GM12878 (cell line): ENCODE results near the gene PHOSPHO1. TPM values are rescaled to one million over a fixed set of nuclear protein-coding genes. Genes with fewer than 3 reads are reported as not detected.

Experiments used
- ATAC-seq: fragments of 200-7000 bp; cut with Tn5 transposase; 3 replicates; pipeline ENCODE4 v1.9.1; 2020; ENCODE audit warnings: mild to moderate bottlenecking, moderate library complexity
- BruUV-seq: library from RNA; stranded (reverse); fragments of 400-500 nt; replicated peaks from 2 replicates; lab custom pipeline; 2021; lab: Mats Ljungman, UMichigan
- CTCF ChIA-PET: fragments of 300-600 bp; sonication (Branson Sonifier 250); formaldehyde crosslinking; extraction: SDS; loops from one replicate; lab custom pipeline; 2021; ENCODE audit warnings: inconsistent platforms; lab: Yijun Ruan, JAX
- POLR2A ChIA-PET: fragments of 350-600 bp; formaldehyde crosslinking; extraction: SDS; loops from one replicate; lab custom pipeline; 2021; ENCODE audit warnings: inconsistent platforms; lab: Charles Lee
- RAD21 ChIA-PET: fragments of 300-600 bp; sonication (Branson Sonifier 250); formaldehyde crosslinking; loops from one replicate; lab custom pipeline; 2023; ENCODE audit warnings: antibody characterized with exemption; ENCODE audit not compliant: unreplicated experiment; lab: Charles Lee
- SMC1A ChIA-PET: fragments of 300-600 bp; sonication (Branson Sonifier 250); formaldehyde crosslinking; loops from one replicate; lab custom pipeline; 2023; ENCODE audit not compliant: unreplicated experiment, uncharacterized antibody; lab: Charles Lee
- DNase-seq: peaks from one replicate; pipeline ENCODE4 v3.0.0-alpha.2; 2011; ENCODE audit warnings: low read depth, low spot score
- FAIRE-seq: peaks from 3 replicates; lab custom pipeline; 2011; peaks lifted over from hg19 to GRCh38; lab: Jason Lieb, UNC
- H2AFZ ChIP-seq: 2 replicates; pipeline ENCODE4 v1.6.0; 2011; ENCODE audit warnings: low read depth, low read length, control low read depth; ENCODE audit not compliant: control insufficient read depth
- H3K27ac ChIP-seq: 2 replicates; pipeline ENCODE4 v1.5.1; 2011; ENCODE audit warnings: control low read depth; ENCODE audit not compliant: control insufficient read depth, insufficient read depth
- H3K27me3 ChIP-seq, 2 experiments: replicated peaks in 1 of 2; 2 replicates each; pipeline versions ENCODE4 v1.6.0 to v1.6.1; 2011; ENCODE audit warnings: low read length in 1 of 2; ENCODE audit not compliant: control insufficient read depth in 2 of 2, insufficient read depth in 2 of 2
- H3K36me3 ChIP-seq, 2 experiments: 2 replicates each; pipeline ENCODE4 v1.5.1; 2011; ENCODE audit warnings: low read length in 1 of 2; ENCODE audit not compliant: control insufficient read depth in 2 of 2, insufficient read depth in 2 of 2
- H3K4me1 ChIP-seq: 2 replicates; pipeline ENCODE4 v1.6.1; 2011; ENCODE audit warnings: mild to moderate bottlenecking, low read length, moderate library complexity, mixed read lengths; ENCODE audit not compliant: control insufficient read depth, insufficient read depth
- H3K4me2 ChIP-seq: 2 replicates; pipeline ENCODE4 v1.6.0; 2011; ENCODE audit warnings: control low read depth; ENCODE audit not compliant: control insufficient read depth, insufficient read depth
- H3K4me3 ChIP-seq: fragments of 200-600 bp; sonication (generic); 2 replicates; pipeline ENCODE4 v1.5.1; 2016
- H3K79me2 ChIP-seq: 2 replicates; pipeline ENCODE4 v1.6.0; 2011; ENCODE audit warnings: low read length; ENCODE audit not compliant: control insufficient read depth, insufficient read depth
- H3K9ac ChIP-seq: 2 replicates; pipeline ENCODE4 v1.8.0; 2011; ENCODE audit warnings: low read length, control low read depth, mixed read lengths; ENCODE audit not compliant: control insufficient read depth, insufficient read depth
- H3K9me3 ChIP-seq: replicated peaks from 3 replicates; pipeline ENCODE4 v1.5.1; 2011; ENCODE audit warnings: mild to moderate bottlenecking, low read length; ENCODE audit not compliant: control insufficient read depth, insufficient read depth
- H4K20me1 ChIP-seq: 2 replicates; pipeline ENCODE4 v1.6.0; 2011; ENCODE audit not compliant: control insufficient read depth, insufficient read depth
- CBFB ChIP-seq: IDR thresholded peaks from 2 replicates; pipeline ENCODE4 v1.6.1; 2016; ENCODE audit warnings: antibody characterized with exemption, low read depth
- CREM ChIP-seq: IDR thresholded peaks from 2 replicates; pipeline ENCODE4 v1.6.1; 2014; ENCODE audit warnings: antibody characterized with exemption, low read depth
- FOXK2 ChIP-seq: fragments of 450-650 bp; IDR thresholded peaks from 2 replicates; pipeline ENCODE4 v1.6.1; 2017; ENCODE audit warnings: mild to moderate bottlenecking, moderate library complexity
- HCFC1 ChIP-seq: fragments of 150-350 bp; IDR thresholded peaks from 2 replicates; pipeline ENCODE4 v1.6.1; 2014; ENCODE audit warnings: low read length
- IKZF1 ChIP-seq: fragments of 450-650 bp; conservative IDR thresholded peaks from 2 replicates; pipeline ENCODE4 v1.6.1; 2017; ENCODE audit warnings: antibody characterized with exemption, mild to moderate bottlenecking
- IKZF2 ChIP-seq, 2 experiments: fragments of 450-650 bp; IDR thresholded peaks; 2 replicates each; pipeline ENCODE4 v1.6.1; 2017; ENCODE audit warnings: mild to moderate bottlenecking in 2 of 2, moderate library complexity in 2 of 2
- MTA2 ChIP-seq: fragments of 450-650 bp; IDR thresholded peaks from 2 replicates; pipeline ENCODE4 v1.6.1; 2016; ENCODE audit warnings: low read depth, mild to moderate bottlenecking, moderate library complexity
- NBN ChIP-seq: fragments of 450-650 bp; IDR thresholded peaks from 2 replicates; pipeline ENCODE4 v1.6.1; 2016
- POLR2AphosphoS2 ChIP-seq: IDR thresholded peaks from 2 replicates; pipeline ENCODE4 v1.6.1; 2011; ENCODE audit warnings: low read depth, mild to moderate bottlenecking, low read length, improper control_type of control experiment, moderate library complexity
- RAD51 ChIP-seq: fragments of 450-650 bp; IDR thresholded peaks from 2 replicates; pipeline ENCODE4 v1.6.1; 2016; ENCODE audit warnings: moderate library complexity, mild to moderate bottlenecking, inconsistent platforms
- SP1 ChIP-seq: IDR thresholded peaks from one replicate; pipeline ENCODE4 v1.6.1; 2011; ENCODE audit warnings: low read depth, low read length
- SPI1 ChIP-seq: IDR thresholded peaks from 2 replicates; pipeline ENCODE4 v1.6.1; 2011; ENCODE audit warnings: low read depth, mild to moderate bottlenecking, low read length, moderate library complexity, borderline replicate concordance; ENCODE audit not compliant: insufficient read depth
- STAT1 ChIP-seq: fragments of 450-650 bp; conservative IDR thresholded peaks from 2 replicates; pipeline ENCODE4 v1.6.1; 2014; ENCODE audit warnings: antibody characterized with exemption, mild to moderate bottlenecking
- YBX1 ChIP-seq: fragments of 450-650 bp; IDR thresholded peaks from 2 replicates; pipeline ENCODE4 v1.6.1; 2016; ENCODE audit warnings: antibody characterized with exemption
- ZBED1 ChIP-seq: IDR thresholded peaks from 2 replicates; pipeline ENCODE4 v1.6.1; 2016; ENCODE audit warnings: borderline replicate concordance
- ZBTB11 ChIP-seq: fragments of 450-650 bp; formaldehyde crosslinking; IDR thresholded peaks from 2 replicates; pipeline ENCODE4 v1.5.0; 2022; ENCODE audit warnings: mild to moderate bottlenecking, missing genetic modification characterization
- ZNF207 ChIP-seq: fragments of 450-650 bp; IDR thresholded peaks from 2 replicates; pipeline ENCODE4 v1.6.1; 2014; ENCODE audit warnings: antibody characterized with exemption, mild to moderate bottlenecking, borderline replicate concordance
- WGBS: methylation state at CpG from one replicate; pipeline ENCODE4 v1.1.6; 2016; ENCODE audit warnings: low lambda C conversion rate; ENCODE audit not compliant: insufficient replicate concordance, insufficient coverage; ENCODE audit errors: missing lambda C conversion rate; 5-methylcytosine and 5-hydroxymethylcytosine counted together
- in situ Hi-C: fragments of 300-500 bp; cut with MboI; formaldehyde crosslinking; loops from 9 replicates; pipeline ENCODE4 v1.14.3; 2018; ENCODE audit warnings: mixed read lengths
- intact Hi-C: fragments of 100-400 bp; cut with micrococcal nuclease; formaldehyde crosslinking; loops from one replicate; pipeline ENCODE4 v1.14.2; 2022; ENCODE audit not compliant: unreplicated experiment
- polyA plus RNA-seq, 11 experiments: library from polyadenylated mRNA; depleted of rRNA in 4 of 11; unstranded in 6 of 11; stranded (reverse) in 5 of 11; fragments of >200 nt; fragmentation: Nextera tagmentation in 4 of 11; fragmentation: Illumina TruSeq in 1 of 11; extraction: Ambion mirVana in 4 of 11; extraction: Trizol in 1 of 11; gene quantifications; 1 replicate in 1 of 11; 2 replicates in 10 of 11; pipeline versions ENCODE4 v1.2.1 to v1.2.3, GENCODE V29; 2011 to 2016; ENCODE audit warnings: inconsistent platforms in 2 of 11, missing spikeins in 2 of 11, low read depth in 1 of 11
- total RNA-seq, 4 experiments: library from RNA; depleted of rRNA in 3 of 4; stranded (reverse); fragments of >200 nt in 3 of 4; fragmentation: Illumina TruSeq in 1 of 4; extraction: Trizol in 1 of 4; gene quantifications; 2 replicates each; pipeline versions ENCODE4 v1.2.1 to v1.2.3, GENCODE V29; 2013 to 2021
- TF ChIP-seq, protein P1 (sequence below): IDR thresholded peaks from 2 replicates; pipeline ENCODE4 v1.6.1; 2012; ENCODE audit warnings: low read depth, low read length, improper control_type of control experiment
- TF ChIP-seq, protein P2 (sequence below): IDR thresholded peaks from 2 replicates; pipeline ENCODE4 v1.6.1; 2011; ENCODE audit warnings: mild to moderate bottlenecking, low read depth, low read length, moderate library complexity; ENCODE audit not compliant: insufficient replicate concordance
- TF ChIP-seq, protein P3 (sequence below): IDR thresholded peaks from 2 replicates; pipeline ENCODE4 v1.6.1; 2012; ENCODE audit warnings: low read depth, low read length, improper control_type of control experiment

PHOSPHO1 gene
- total and polyA plus RNA-seq, 10 of the 15 experiments (the other 5 are each of a cell fraction or from before 2014, with no cell fraction given), result 0.03 to 1.5 (median 0.16) TPM; not detected in 2

DNA sequence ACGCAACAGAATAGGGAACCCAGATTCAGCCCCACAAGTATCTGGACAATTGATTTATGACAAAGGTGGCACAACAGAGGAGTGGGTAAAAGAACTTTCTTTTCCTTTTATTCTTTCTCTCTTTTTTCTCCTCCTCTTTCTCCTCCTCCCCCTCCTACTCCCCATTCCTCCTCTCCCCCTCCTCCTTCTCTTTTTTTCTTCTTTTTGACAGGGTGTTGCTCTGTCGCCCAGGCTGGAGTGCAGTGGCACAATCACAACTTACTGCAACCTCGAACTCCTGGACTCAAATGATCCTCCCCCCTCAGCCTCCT is 36.3 kb downstream of the PHOSPHO1 start:
- no peak overlapping the region for H3K9ac ChIP-seq
- ChIA-PET CTCF (interaction anchor here (1.7 to 7.7 kb wide), 5 partner anchors 14 to 33 kb away, joined by 9 to 127 read pairs (median 18); partner anchors contain the start of genes ABI3, GNGT2 and PHOSPHO1), SMC1A (interaction anchor here (1.1 to 12.1 kb wide), 4 partner anchors 9 to 32 kb away, joined by 5 to 354 read pairs (median 18); partner anchors contain the start of genes ABI3 and GNGT2), POLR2A (interaction anchor here (0.6 to 16.8 kb wide), 7 partner anchors 14 to 380 kb away, joined by 3 to 537 read pairs (median 7); partner anchors contain the start of genes ABI3 and GNGT2), RAD21 (interaction anchor here (1.0 to 12.9 kb wide), 9 partner anchors 8 to 353 kb away, joined by 3 to 355 read pairs (median 6); partner anchors contain the start of genes ABI3 and GNGT2)
- ATAC-seq (no peak), DNase-seq (no peak), FAIRE-seq (no peak)
- WGBS, result 0% methylated on average over 3 of the region's 3 CpGs
- BruUV-seq, result no TSS peak
- H2AFZ ChIP-seq, result no peak overlapping the region
- H3K36me3 ChIP-seq, result no peaks in the 10 kb centered on the region
- H3K4me1 ChIP-seq, result peaks cover 28% of the 10 kb centered on the region
- H3K79me2 ChIP-seq, result no peaks in the 10 kb centered on the region
- H4K20me1 ChIP-seq, result no peaks in the 10 kb centered on the region
- intact Hi-C loops, result loop anchor here (1.0 to 10.0 kb wide), 2 partner anchors 16 to 299 kb away; partner anchors contain the start of genes ABI3, ATP5MC1 and GNGT2
- peak overlapping the region; percentile 96 for H3K4me2 ChIP-seq
- peak overlapping the region; percentile 67; the same call in 1 of the 2 replicates for H3K4me3 ChIP-seq
- H3K9me3 ChIP-seq, result no peaks in the 10 kb centered on the region
- no peaks in the 10 kb centered on the region for H3K27me3 ChIP-seq
- in situ Hi-C loops, result no loop called here
- peak overlapping the region; percentile 98 for H3K27ac ChIP-seq
- no peak for TF ChIP-seq HCFC1
- no peak for TF ChIP-seq POLR2AphosphoS2
- TF ChIP-seq SP1, result no peak
- peak; percentile 67; the same call in 1 of the 2 replicates for TF ChIP-seq SPI1
- TF ChIP-seq, protein P1, sequence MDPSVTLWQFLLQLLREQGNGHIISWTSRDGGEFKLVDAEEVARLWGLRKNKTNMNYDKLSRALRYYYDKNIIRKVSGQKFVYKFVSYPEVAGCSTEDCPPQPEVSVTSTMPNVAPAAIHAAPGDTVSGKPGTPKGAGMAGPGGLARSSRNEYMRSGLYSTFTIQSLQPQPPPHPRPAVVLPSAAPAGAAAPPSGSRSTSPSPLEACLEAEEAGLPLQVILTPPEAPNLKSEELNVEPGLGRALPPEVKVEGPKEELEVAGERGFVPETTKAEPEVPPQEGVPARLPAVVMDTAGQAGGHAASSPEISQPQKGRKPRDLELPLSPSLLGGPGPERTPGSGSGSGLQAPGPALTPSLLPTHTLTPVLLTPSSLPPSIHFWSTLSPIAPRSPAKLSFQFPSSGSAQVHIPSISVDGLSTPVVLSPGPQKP, result no peak
- 0 out of 2 replicates have a peak, but pooled peaks have one; percentile 24 for TF ChIP-seq FOXK2
- TF ChIP-seq, protein P2, sequence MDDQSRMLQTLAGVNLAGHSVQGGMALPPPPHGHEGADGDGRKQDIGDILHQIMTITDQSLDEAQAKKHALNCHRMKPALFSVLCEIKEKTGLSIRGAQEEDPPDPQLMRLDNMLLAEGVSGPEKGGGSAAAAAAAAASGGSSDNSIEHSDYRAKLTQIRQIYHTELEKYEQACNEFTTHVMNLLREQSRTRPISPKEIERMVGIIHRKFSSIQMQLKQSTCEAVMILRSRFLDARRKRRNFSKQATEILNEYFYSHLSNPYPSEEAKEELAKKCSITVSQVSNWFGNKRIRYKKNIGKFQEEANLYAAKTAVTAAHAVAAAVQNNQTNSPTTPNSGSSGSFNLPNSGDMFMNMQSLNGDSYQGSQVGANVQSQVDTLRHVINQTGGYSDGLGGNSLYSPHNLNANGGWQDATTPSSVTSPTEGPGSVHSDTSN, result peak; percentile 16
- TF ChIP-seq YBX1, result no peak
- peak; percentile 10; the same call in 1 of the 2 replicates for TF ChIP-seq NBN
- TF ChIP-seq ZBED1, result no peak
- TF ChIP-seq ZNF207, result no peak
- peak; percentile 57 for TF ChIP-seq IKZF1
- TF ChIP-seq STAT1, result no peak
- peak; percentile 21 to 35; a peak in 2 of 4 replicates for TF ChIP-seq IKZF2 (IDR thresholded peaks at IDR 0.05)
- no peak for TF ChIP-seq RAD51
- peak; percentile 59; the same call in 1 of the 2 replicates for TF ChIP-seq MTA2
- TF ChIP-seq, protein P3, sequence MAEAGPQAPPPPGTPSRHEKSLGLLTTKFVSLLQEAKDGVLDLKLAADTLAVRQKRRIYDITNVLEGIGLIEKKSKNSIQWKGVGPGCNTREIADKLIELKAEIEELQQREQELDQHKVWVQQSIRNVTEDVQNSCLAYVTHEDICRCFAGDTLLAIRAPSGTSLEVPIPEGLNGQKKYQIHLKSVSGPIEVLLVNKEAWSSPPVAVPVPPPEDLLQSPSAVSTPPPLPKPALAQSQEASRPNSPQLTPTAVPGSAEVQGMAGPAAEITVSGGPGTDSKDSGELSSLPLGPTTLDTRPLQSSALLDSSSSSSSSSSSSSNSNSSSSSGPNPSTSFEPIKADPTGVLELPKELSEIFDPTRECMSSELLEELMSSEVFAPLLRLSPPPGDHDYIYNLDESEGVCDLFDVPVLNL, result no peak
- TF ChIP-seq CBFB, result no peak
- no peak for TF ChIP-seq CREM
- no peak for TF ChIP-seq ZBTB11
